AG10803 (cell line): ENCODE results near the gene COPZ1.

ENCODE experiments used
- DNase-seq: peaks from one replicate; pipeline ENCODE4 v3.0.0; 2010; ENCODE audit warnings: low read depth
- H3K4me3 ChIP-seq: 2 replicates; pipeline ENCODE4 v1.5.1; 2011; ENCODE audit warnings: mild to moderate bottlenecking, low read length, control low read depth
- CTCF ChIP-seq: conservative IDR thresholded peaks from 2 replicates; pipeline ENCODE4 v1.5.1; 2011; ENCODE audit warnings: mild to moderate bottlenecking, low read length, control low read depth, inconsistent platforms

The COPZ1 gene

GRCh38 chr12:54292931-54293241 is 32.0 kb upstream of the COPZ1 start:
- no peak overlapping the region for H3K4me3 ChIP-seq
- TF ChIP-seq CTCF = no peak
- DNase-seq = no peak

DNA sequence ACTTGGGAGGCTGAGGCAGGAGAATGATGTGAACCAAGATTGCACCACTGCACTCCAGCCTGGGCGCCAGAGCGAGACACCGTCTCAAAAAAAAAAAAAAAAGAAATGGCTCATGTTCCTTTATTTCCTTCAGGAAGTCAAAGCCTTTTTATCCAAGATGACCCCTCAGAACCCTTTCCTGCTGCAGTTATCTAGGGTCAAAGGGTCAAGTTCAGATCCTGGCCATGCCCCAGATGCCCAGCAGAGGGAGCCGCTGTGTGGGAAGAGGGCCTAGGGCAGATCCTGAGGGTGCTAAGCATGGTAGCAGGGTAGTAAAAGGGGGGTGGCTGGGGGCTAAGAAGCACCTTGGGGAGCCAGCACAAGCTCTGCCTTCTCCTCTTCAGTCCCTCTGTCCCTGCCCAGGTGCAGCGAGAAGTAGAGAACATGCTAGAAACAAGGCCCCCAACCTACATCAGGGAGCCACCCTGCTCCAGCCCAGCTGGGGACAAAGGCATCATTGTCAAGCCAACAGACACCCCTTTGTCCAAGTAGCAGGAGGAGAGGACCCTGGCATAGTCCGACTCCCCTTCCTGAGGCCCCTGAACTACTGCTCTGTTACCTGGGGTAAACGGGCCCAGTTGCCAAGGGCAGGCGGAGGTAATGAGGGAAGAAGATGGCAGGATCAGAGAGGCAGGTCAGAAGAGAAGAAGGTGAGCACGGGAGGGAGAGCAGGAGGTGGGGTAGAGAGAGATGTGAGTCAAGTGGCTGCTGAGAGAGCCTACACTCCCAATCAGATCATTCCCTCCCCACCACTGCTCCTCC is 30.6 kb upstream of the COPZ1 start:
- TF ChIP-seq CTCF = peak; percentile 88
- peak; percentile 30 for DNase-seq

GRCh38 chr12:54294953-54295566 is 29.9 kb upstream of the COPZ1 start:
- DNase-seq = no peak
- no peak overlapping the region for H3K4me3 ChIP-seq
- no peak for TF ChIP-seq CTCF

More for the DNA sequence above, 30.6 kb upstream of the COPZ1 start:
- H3K4me3 ChIP-seq = no peak overlapping the region

- no peak for DNase-seq
- H3K4me3 ChIP-seq = no peak overlapping the region
- TF ChIP-seq CTCF = no peak
These were observed 28.4 kb upstream of the COPZ1 start for GRCh38 chr12:54296393-54297099.

- no peak for TF ChIP-seq CTCF
- no peak overlapping the region for H3K4me3 ChIP-seq
- no peak for DNase-seq
These were observed 26.0 kb upstream of the COPZ1 start for GRCh38 chr12:54298904-54299303.

DNA sequence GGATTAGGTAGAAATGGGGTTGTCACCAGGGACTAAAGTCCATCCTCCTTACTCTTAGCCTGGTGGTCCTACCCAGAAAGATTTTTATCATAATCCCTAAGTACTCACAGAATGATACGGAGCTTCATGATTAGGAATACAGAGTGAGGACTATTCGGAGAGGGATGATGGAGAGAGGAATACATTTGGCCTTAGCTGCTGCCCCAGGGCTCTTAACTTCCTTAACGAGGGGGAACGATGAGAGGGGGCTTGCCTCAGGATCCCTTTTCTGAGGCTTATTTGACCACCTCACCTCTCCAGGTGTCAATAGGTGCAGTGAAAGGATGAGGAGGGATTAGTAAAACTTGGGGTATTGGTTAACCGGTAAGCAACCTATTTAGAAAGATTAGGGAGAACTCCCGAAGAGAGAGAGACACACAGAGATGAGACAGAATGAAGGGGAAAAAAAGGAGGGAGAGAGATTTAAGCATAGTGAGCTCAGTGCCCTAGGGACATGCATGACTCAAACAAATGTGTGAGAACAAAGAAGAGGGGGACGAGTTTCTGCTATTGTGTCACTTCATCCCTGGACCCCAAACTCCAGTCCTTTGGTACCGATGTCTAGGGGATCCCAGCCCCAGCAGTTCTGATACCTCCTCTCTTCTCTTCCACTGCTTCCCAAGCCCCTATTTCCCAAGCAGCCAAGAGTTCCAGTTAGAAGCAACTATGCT is 25.3 kb upstream of the COPZ1 start:
- no peak overlapping the region for H3K4me3 ChIP-seq
- no peak for TF ChIP-seq CTCF
- DNase-seq = no peak
